MV-4-11 (cell line): ENCODE measurements around the gene ADAMTS7.
A peak's percentile ranks its signal among the peaks of the same experiment; 100 is the strongest.
"Not testable (repeated sequence)": the region's sequence is repeated elsewhere in the genome, so short reads cannot be mapped to it uniquely, and the experiment has no call there.

ENCODE experiments used
- DNase-seq: peaks from one replicate; lab custom pipeline; 2025; lab: John Stamatoyannopoulos, UW

Gene ADAMTS7

GRCh38 chr15:78828920-78829319, 17.7 kb upstream of the ADAMTS7 start:
- DNase-seq, result peak; percentile 17

- DNase-seq, result peak; percentile 11
Measured at GRCh38 chr15:78822514-78822913, 11.2 kb upstream of the ADAMTS7 start.

GRCh38 chr15:78811825-78812183, 540 bp upstream of the ADAMTS7 start:
- DNase-seq, result no peak

- no peak for DNase-seq
Measured at GRCh38 chr15:78810362-78811123, 721 bp downstream of the ADAMTS7 start.

- no peak for DNase-seq
Measured at GRCh38 chr15:78810003-78810361, 1.3 kb downstream of the ADAMTS7 start.

- peak; percentile 55 for DNase-seq
Measured at GRCh38 chr15:78808550-78808949, 2.7 kb downstream of the ADAMTS7 start.

- DNase-seq, result no peak
Measured at GRCh38 chr15:78807359-78807758, 3.9 kb downstream of the ADAMTS7 start.

- no peak for DNase-seq
Measured at GRCh38 chr15:78804391-78804792, 6.9 kb downstream of the ADAMTS7 start.

- no peak for DNase-seq
Measured at GRCh38 chr15:78800806-78801205, 10.5 kb downstream of the ADAMTS7 start.

GRCh38 chr15:78800189-78800588, 11.1 kb downstream of the ADAMTS7 start:
- no peak for DNase-seq

GRCh38 chr15:78799102-78799501, 12.2 kb downstream of the ADAMTS7 start:
- not testable (repeated sequence) for DNase-seq

- not testable (repeated sequence) for DNase-seq
Measured at GRCh38 chr15:78798355-78798754, 12.9 kb downstream of the ADAMTS7 start.

GRCh38 chr15:78797951-78798350, 13.3 kb downstream of the ADAMTS7 start:
- no peak for DNase-seq

GRCh38 chr15:78796510-78796909, 14.8 kb downstream of the ADAMTS7 start:
- DNase-seq, result no peak

GRCh38 chr15:78795043-78795442, 16.2 kb downstream of the ADAMTS7 start:
- DNase-seq, result no peak

- not testable (repeated sequence) for DNase-seq
Measured at GRCh38 chr15:78794446-78794845, 16.8 kb downstream of the ADAMTS7 start.

- DNase-seq, result no peak
Measured at GRCh38 chr15:78791357-78791756, 19.9 kb downstream of the ADAMTS7 start.

- DNase-seq, result peak; percentile 12
Measured at GRCh38 chr15:78790027-78790426, 21.2 kb downstream of the ADAMTS7 start.

GRCh38 chr15:78789615-78790014, 21.6 kb downstream of the ADAMTS7 start:
- DNase-seq, result no peak

- DNase-seq, result no peak
Measured at GRCh38 chr15:78788016-78788660, 23.1 kb downstream of the ADAMTS7 start.

- not testable (repeated sequence) for DNase-seq
Measured at GRCh38 chr15:78782402-78782801, 28.9 kb downstream of the ADAMTS7 start.

- not testable (repeated sequence) for DNase-seq
Measured at GRCh38 chr15:78781381-78781780, 29.9 kb downstream of the ADAMTS7 start.

GRCh38 chr15:78779975-78780374, 31.3 kb downstream of the ADAMTS7 start:
- not testable (repeated sequence) for DNase-seq
